GM12865 (cell line): ENCODE data around the gene GRIA1.

Source experiments
- DNase-seq: peaks from one replicate; pipeline ENCODE4 v3.0.0; 2010; ENCODE audit warnings: low read depth
- H3K4me3 ChIP-seq: 2 replicates; pipeline ENCODE4 v1.5.1; 2011; ENCODE audit warnings: mild to moderate bottlenecking, low read depth, low read length, control low read depth
- TF ChIP-seq, protein P1 (sequence below): IDR thresholded peaks from 2 replicates; pipeline ENCODE4 v1.5.1; 2011; ENCODE audit warnings: low read length, control low read depth, low read depth, inconsistent platforms; ENCODE audit not compliant: insufficient read depth; ENCODE audit errors: missing control alignments

The GRIA1 gene

DNA sequence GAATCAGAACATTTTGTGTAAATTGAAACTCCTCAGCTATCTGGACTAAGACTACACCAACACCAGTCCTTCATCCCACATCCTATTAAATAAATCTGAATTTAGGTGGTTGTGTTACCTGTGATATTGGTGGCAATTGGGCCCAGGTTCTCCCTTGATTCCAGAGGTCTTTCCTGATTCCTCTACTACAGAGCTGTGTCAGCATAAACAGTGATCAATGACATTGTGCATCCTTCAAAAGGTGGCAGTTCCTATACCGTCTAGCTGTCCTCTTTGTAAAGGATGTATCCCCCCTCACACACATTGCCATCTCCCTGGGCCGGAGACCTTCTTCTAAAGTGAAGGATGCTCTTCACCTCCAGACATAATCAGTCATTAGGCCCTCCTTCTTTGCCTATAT, 309.0 kb downstream of the GRIA1 start:
- DNase-seq = no peak
- TF ChIP-seq, protein P1, sequence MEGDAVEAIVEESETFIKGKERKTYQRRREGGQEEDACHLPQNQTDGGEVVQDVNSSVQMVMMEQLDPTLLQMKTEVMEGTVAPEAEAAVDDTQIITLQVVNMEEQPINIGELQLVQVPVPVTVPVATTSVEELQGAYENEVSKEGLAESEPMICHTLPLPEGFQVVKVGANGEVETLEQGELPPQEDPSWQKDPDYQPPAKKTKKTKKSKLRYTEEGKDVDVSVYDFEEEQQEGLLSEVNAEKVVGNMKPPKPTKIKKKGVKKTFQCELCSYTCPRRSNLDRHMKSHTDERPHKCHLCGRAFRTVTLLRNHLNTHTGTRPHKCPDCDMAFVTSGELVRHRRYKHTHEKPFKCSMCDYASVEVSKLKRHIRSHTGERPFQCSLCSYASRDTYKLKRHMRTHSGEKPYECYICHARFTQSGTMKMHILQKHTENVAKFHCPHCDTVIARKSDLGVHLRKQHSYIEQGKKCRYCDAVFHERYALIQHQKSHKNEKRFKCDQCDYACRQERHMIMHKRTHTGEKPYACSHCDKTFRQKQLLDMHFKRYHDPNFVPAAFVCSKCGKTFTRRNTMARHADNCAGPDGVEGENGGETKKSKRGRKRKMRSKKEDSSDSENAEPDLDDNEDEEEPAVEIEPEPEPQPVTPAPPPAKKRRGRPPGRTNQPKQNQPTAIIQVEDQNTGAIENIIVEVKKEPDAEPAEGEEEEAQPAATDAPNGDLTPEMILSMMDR = no peak
- no peak overlapping the region for H3K4me3 ChIP-seq

DNA sequence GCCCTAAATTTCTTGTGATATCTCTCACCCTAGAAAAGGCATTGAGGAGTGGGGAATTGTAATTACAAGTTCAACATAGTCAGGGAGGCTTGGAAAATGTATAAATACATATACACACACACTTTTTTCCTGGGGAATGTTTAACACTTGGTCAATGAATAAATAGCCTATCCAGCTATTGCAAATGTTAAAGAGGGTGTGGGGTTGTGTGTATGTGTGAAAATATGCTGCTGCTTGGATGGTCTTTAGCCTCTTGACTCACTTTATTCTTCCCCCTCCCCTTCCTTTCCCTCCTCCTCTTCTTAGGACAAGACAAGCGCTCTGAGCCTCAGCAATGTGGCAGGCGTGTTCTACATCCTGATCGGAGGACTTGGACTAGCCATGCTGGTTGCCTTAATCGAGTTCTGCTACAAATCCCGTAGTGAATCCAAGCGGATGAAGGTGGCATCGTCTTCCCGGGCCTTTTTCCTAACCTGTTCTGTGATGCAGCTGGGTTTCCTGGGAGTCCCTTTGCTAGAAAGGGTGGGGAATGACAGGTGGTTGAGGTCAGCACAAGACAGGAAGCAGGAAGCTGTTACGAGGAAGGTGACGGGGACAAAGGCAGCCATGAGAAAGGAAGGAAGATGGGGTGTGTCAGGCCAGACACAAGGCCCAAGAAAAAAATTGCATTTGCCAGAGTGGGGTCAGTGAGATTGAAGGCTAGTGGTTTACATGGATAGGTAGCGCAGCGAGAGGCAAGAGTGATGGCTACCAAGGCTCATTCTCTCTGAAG, 311.8 kb downstream of the GRIA1 start:
- TF ChIP-seq, protein P1 = no peak
- no peak overlapping the region for H3K4me3 ChIP-seq
- no peak for DNase-seq

DNA sequence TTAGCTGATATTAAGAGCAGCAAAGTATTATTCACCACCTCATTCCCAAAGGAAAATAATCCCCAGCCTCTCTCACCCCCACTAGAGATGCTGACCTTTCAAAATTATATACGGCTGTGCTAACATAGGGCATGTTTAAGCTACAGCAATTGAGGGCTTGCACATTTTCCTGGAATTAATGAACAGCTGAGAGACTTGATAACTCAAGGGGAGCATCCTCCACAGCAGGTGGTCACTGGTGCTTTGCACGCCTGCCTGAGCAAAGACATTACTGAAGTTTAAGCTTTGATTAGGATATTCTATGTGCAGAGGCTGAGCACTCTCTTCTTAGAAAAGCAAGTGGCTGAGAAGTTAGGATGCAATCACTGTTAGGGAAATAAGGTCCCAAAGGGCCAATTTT, 317.3 kb downstream of the GRIA1 start:
- no peak overlapping the region for H3K4me3 ChIP-seq
- DNase-seq = no peak
- TF ChIP-seq, protein P1 = no peak

DNA sequence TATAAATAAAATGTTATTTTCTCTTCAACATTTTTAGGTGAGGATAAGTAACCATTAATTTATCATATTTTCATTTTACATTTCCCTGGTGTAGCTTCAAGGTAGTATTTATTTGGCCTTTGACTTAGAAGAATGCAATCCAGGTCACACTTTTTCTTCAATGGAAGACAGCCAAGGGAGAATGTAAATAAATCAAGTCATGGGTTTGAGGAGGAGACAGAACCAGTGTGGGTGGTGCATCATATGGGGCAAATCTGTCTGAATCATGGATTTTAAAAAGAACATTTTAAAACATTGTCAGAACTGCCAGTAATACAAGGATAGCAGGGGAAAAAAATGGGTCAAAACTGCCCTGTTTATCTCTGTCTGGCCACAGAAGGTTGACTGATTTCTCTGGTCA, 318.7 kb downstream of the GRIA1 start:
- TF ChIP-seq, protein P1 = no peak
- no peak overlapping the region for H3K4me3 ChIP-seq
- no peak for DNase-seq

DNA sequence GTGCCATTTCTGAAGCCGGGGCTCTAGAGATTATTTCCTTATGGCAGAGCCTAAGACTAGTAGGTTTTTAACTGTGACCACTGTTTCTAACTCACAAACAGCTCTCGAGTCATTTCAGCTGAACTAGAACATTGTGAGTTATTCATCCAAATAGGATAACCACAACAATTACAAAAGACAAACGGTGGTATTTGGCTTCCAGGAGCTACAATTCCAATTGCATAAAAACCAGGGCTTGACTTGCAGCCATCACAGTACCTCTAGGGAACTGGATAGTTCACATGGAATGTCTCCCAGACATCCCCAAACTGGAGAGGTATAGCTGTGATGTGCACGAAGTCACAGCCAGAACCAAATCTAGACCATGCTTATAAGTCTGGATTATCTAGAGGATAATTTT, 323.4 kb downstream of the GRIA1 start:
- TF ChIP-seq, protein P1 = no peak
- no peak for DNase-seq
- H3K4me3 ChIP-seq = no peak overlapping the region

DNA sequence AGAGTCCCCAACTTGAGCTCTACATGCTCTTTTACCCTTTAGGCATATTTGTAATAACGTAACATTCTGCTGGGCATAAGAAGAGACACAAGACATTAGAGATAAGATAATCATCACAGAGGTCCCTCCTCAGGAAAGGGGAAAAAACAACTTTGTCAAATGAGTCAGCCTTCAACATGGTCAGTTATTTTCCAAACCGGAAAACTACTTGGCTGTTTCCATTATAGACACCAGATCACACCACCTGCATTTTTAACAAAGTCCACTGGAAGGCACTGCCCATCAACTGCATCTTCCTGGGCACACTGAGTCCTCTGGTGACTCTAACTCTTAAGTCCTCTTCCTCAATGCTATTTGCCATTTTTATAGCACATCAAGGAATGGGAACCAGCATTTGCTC, 326.4 kb downstream of the GRIA1 start:
- TF ChIP-seq, protein P1 = no peak
- no peak for DNase-seq

DNA sequence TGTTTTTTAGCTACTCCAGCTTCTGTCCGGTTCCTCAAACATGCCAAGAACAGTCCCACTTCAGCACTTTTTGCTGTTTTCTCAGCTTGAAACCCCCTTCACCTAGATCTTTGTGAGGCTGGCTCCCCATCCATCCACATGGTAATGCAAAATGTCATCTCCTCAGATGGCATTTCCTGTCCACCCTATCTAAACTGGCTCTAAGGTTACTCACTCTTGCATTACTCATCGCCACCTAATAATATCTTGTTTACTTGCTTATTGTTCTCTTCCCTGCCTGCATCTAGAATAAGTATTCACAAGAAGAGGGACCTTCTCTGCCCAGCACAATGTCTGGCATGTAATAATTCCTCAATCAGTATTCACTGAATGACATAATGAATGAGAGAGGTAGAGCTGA, 328.2 kb downstream of the GRIA1 start:
- DNase-seq = no peak
- no peak overlapping the region for H3K4me3 ChIP-seq
- TF ChIP-seq, protein P1 = no peak

More for the DNA sequence above, 326.4 kb downstream of the GRIA1 start:
- H3K4me3 ChIP-seq = no peak overlapping the region
